NCI-H1436 treated with DMSO at 0.1 percent for 48 hours (cell line): ENCODE data around the gene HRCT1.
"Not testable (repeated sequence)": the region's sequence is repeated elsewhere in the genome, so short reads cannot be mapped to it uniquely, and the experiment has no call there.

Experiments used
- DNase-seq: peaks from one replicate; lab custom pipeline; 2025; lab: John Stamatoyannopoulos, UW

HRCT1 gene

DNA sequence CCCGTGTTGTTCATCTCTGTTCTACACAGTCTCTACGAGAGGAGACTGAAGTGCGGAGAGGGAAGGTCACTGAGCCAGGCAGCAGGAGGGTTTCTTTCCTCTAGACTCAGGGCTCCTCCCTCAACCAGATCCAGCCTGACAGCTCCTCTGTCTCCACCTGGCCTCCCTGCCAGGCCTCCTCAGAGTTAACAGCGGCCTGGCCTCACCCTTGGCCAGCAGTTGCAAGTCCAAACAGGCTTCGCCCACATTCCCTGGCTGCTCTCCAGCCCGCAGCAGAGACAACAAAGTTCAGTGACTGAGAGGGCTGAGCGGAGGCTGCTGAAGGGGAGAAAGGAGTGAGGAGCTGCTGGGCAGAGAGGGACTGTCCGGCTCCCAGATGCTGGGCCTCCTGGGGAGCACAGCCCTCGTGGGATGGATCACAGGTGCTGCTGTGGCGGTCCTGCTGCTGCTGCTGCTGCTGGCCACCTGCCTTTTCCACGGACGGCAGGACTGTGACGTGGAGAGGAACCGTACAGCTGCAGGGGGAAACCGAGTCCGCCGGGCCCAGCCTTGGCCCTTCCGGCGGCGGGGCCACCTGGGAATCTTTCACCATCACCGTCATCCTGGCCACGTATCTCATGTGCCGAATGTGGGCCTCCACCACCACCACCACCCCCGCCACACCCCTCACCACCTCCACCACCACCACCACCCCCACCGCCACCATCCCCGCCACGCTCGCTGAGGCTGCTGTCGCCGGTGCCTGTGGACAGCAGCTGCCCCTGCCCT is at the start of gene HRCT1:
Gene HRCT1, plus strand, starts transcription at position 291 of the 768 bp plus-strand sequence. Its CDS starts 86 bp downstream, at position 377.
- DNase-seq: no peak

- DNase-seq: no peak
Observed at GRCh38 chr9:35856206-35856605, 49.8 kb upstream of the HRCT1 start.

- DNase-seq: no peak
Observed at GRCh38 chr9:35856882-35857281, 49.1 kb upstream of the HRCT1 start.

GRCh38 chr9:35858458-35858857 is 47.5 kb upstream of the HRCT1 start:
- DNase-seq: no peak

GRCh38 chr9:35859310-35859989 is 46.6 kb upstream of the HRCT1 start:
- DNase-seq: no peak

- DNase-seq: no peak
Observed at GRCh38 chr9:35859990-35860339, 46.0 kb upstream of the HRCT1 start.

DNA sequence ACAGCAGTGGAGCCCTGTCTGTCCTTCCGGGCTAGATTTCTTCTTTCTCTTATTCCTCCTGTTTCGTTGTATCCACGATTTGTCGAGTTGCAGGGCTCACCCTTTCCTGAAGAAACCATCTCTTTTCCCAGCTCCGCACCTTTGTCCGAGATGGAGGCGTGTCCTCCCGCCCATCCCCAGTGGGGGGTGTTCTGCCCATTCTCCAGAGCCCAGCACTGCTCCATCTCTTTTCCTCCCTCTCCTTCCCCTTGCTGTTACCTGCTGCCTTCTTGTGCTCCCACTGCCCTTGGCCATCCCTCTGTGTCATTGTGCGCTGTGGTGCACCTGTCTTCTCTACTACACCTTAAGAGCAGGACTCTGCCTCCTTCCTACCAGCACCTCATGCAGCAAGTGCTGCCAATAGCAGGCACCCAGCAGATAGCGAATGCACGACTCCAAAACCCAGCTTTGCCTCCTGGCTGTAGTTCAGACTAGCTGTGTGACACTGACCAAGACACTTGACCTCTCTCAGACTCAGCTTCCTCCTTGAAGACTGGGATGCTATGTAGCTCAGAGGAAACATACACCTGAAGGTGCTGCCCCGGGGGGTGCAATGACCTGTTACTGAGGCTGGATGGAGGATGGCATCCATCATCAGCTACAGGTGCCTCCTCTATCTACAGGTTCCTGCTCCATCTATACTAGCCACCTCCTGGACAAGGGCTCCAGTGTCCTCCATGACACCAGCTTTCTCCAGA is 44.7 kb upstream of the HRCT1 start:
- DNase-seq: no peak

- DNase-seq: no peak
Observed at GRCh38 chr9:35862328-35862727, 43.7 kb upstream of the HRCT1 start.

DNA sequence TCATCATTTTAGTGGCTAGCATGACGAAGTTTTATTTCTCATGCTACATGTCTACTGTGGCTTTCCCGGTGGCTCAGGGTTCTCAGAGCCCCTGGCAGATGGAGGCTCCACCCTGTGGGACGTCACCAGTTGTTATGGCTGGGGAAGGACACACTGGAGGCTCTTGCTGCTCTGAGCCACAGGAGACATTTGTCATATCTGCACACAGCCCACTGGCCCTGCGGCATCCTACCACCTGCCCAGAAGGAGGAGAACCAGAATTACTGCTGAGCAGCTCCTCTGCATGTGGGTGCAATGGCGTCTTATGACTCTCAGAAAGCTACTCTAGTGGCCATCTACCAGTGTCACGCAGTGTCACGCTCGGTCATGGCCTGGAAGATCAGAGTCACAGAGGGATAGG is 42.4 kb upstream of the HRCT1 start:
- no peak for DNase-seq

- no peak for DNase-seq
Observed at GRCh38 chr9:35864695-35865255, 41.2 kb upstream of the HRCT1 start.

DNA sequence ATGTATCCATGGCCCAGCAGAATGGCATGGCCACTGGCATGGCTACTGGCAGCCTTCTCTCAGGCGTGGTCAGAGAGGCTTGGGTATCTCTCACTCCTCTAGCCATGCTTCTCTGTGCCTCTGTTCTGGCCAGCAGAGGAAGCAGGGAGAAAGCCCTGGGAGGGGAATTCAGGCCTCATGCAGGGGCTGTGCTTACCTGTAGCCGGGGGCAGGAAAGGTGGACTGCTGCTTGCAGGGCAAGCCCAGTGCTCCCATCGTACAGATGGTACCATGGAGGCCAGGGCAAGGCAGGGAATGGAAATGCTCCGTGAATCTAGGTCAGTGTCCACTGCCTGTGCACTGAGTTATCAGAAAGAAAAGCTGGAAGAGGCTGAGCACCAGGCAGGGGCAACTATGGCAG is 38.5 kb upstream of the HRCT1 start:
- DNase-seq: no peak

DNA sequence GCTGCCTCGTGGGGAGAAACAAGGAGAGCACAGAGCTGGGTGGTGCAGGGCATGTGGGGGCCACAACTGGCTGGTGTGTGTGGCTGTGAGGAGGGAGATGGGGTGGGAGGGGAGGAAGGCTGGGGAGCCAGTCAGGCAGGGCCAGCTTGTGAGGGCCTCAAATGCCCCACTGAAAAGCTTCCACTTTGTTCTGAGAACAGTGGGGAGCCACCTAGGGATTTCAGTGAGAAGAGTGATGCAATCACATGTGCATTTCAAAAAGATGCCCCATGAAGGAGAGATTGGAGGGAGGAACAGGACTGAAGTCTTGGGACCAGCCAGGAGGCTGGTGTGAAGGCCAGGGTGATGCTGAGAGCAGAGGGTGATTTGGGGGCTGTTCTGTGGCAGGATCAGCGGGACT is 37.1 kb upstream of the HRCT1 start:
- no peak for DNase-seq

DNA sequence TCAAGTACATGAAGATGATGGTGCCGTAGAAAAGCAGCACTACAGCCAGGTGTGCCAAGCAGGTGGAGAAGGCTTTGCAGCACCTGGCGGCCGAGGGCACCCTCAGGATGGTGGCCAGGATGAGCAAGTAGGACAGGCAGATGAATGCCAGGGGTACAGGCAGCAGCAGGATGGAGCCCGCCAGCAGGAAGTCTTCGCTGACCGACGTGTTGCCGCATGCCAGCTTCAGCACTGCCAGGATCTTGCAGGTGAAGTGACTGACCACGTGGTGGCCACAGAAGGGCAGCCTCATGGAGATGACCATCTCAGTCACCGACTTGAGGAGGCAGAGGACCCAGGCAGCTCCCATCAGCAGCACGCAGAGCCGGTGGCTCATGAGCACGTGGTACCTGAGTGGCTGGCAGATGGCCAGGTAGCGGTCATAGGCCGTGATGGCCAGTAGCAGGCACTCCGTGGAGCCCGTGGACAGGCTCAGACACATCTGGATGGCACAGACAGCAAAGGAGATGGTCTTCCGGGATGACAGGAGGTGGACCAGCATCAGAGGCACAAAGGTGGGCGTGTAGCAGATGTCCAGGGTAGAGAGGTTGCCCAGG is 36.3 kb upstream of the HRCT1 start:
- DNase-seq: no peak

DNA sequence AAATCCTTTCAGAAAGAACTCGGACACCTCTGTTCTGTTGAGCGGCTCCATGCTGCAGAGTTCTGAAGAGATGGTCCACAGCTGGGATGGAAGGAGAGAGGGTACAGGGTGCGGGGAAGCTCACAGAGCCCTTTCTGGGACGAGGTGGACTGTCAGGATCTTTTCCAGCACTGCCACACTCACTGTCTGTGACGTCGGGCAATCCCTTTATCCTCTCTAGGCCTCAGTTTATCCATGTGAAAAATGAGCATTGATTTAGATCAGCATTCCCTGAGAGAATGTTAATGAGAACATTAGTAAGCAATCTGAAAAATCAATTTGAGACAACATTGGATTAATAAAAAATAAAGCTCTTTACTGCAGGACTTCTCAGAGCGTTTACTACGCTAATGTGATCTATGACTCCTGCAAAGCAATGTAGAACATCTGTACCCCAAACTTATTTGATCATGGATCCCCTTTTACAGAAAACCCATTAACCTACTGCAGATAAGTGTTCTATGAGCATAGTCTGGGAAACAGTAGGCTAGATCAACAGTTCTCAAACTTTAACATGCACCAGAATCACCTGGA is 35.6 kb upstream of the HRCT1 start, which contains the start of gene OR13J1:
Gene OR13J1, minus strand, starts transcription at position 51 of the 573 bp plus-strand sequence. Its CDS starts 0 bp downstream, at position 51.
- no peak for DNase-seq

DNA sequence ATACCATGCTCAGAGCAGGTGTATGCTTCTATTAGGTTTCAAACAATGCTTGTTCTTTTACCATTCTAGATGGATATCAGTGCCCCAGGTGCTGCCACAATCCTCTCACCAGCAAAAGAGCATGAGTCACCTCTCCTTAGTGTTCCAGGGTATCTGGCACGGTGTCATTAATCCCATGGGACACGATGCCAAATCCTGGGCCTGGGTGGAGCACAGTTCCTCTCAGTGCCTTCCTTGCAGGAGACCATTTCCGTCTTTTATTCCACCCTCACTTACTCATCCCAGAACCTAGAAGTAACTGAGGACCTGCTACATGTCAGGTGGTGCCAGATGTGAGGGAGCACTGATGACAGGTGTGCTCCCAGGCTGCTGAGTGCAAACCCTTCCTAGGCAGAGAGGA is 34.5 kb upstream of the HRCT1 start:
- DNase-seq: no peak

- no peak for DNase-seq
Observed at GRCh38 chr9:35872505-35872904, 33.5 kb upstream of the HRCT1 start.

- no peak for DNase-seq
Observed at GRCh38 chr9:35882263-35882848, 23.6 kb upstream of the HRCT1 start.

DNA sequence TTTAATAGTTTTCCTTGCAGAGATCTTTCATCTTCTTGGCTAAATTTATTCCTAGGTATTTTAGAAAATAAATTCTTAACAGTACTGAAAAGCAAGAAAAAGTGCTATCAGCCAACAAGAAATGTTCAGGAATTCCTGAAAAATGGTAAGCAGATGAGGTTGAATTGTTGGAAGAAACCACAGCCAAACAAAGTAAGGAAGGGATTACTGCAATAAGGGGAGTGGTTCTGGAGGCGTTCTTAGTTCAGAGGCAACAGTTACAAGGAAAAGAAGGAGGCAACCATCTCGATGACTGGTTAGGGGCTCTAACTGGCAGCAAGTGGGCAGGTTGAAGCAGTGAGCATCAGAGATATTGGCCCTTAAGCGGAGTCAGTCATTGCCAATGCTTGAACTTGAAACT is 23.0 kb upstream of the HRCT1 start:
- DNase-seq: no peak

DNA sequence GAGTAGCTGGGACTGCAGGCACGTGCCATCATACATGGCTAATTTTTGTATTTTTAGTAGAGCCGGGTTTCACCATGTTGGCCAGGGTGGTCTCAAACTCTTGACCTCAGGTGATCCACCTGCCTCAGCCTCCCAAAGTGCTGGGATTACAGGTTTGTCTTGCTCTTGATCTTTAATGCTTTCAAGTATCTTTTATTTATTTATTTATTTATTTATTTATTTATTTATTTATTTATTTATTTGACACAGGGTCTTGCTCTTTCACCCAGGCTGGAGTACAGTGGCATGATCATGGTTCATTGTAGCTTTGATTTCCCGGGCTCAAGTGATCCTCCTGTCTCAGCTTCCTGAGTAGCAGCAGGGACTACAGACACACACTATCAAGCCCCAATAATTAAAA is 21.1 kb upstream of the HRCT1 start:
- not testable (repeated sequence) for DNase-seq

DNA sequence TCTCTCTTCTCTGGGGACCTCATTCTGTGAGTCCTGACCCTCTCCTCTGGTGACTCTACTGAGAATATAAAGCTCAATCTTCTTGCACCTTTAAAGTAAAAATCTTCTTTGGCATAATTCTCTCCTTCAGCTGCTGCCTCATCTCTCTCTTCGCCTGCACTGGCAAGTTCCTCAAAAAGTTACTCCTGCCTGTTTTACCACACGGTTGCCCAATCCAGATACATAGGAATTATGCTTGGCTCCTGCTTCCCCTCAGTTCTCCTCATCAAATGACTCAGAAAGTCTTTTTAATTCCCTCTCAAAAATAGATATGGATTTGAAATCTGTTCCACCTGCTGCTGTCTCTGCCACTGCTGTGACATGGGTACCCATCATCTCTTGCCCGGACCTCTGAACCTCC is 14.4 kb upstream of the HRCT1 start:
- no peak for DNase-seq

- DNase-seq: no peak
Observed at GRCh38 chr9:35892051-35892450, 14.0 kb upstream of the HRCT1 start.
